ENCODE data around the gene PPP1R12B. TPM values are rescaled to one million over a fixed set of nuclear protein-coding genes. Genes with fewer than 3 reads are reported as not detected.
A peak's percentile ranks its signal among the peaks of the same experiment; 100 is the strongest.
"Not testable (repeated sequence)": the region's sequence is repeated elsewhere in the genome, so short reads cannot be mapped to it uniquely, and the experiment has no call there.

Gene PPP1R12B
- total RNA-seq, 1 donor from 2014 or later: 12.8 TPM

DNA sequence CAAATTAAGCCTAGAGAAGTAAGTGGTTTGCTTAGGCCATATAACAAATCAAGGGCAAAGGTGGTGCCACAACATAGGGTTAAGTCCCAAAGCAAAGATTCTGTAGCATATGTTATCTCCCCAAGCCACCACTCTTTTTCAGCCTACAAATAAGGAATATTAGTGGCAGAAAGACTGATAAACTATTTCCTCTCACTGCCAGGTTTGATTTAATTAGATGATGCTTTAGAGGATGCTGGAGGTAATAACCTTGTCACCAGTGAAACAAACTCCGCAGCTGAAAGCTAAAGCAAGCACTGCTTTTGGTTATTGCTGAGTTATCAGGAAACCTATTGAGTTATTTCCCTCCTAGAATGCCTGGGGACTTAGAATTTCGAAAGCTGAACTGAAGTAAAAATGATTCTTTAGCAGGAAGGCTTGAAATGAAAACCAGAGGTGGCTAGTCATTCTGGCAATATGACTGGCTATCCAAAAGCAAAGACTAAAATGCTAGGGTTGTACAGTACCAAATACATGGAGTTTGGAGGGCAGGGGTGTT is 216.5 kb downstream of the PPP1R12B start:
- ATAC-seq: no peak

DNA sequence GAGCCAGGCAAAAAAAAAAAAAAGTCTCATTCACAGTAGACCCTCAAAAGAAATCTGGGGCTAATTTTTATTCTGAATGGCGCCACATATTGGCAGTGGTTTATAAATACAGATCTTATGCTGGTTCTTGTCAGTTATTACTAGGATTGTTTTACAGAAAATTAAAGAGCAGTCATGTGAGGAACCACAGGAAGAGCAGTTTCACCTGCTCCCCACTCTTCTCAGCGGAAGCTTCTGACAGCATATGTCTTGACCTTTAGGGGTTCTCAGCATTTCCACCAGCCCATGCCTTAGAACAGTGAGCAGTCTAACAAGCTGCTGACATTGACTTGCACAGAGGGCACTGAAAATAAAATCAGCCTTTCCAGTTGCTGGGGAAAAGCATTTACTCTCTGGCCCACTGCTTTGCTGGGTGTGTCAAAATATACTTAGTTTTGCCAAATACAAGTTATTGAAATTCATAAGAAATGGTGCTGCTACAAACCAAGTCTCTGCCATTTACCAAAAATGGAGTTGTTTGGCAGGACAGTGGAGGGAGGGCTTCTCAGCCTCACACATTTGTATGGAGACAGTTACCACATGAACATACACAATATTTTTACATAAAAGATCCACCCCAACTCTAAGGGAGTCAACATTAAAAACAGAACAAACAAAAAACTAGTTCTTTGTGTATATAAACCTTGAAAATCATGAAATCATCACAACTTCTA is 217.5 kb downstream of the PPP1R12B start:
- ATAC-seq: no peak

GRCh38 chr1:202567738-202568137 is 219.2 kb downstream of the PPP1R12B start:
- no peak for ATAC-seq

DNA sequence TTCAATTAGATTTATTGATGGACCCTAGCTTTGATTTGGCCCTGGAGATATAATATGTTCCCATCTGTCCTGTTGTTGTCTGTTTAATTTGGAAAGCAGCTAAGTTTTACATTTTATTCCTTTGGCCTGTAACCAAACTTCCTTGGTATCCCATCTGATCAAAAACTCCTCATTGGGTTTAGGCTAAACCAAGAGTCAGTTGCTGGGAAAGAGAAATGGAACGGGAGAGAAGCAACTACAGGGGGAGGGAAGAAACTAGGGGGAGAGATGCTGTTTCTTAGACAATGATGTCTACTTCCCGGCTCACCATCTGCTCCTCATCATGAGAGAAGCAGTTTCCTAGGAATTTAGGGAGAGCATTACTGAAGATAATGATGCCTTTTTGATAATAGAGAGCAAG is 219.9 kb downstream of the PPP1R12B start:
- ATAC-seq: no peak

DNA sequence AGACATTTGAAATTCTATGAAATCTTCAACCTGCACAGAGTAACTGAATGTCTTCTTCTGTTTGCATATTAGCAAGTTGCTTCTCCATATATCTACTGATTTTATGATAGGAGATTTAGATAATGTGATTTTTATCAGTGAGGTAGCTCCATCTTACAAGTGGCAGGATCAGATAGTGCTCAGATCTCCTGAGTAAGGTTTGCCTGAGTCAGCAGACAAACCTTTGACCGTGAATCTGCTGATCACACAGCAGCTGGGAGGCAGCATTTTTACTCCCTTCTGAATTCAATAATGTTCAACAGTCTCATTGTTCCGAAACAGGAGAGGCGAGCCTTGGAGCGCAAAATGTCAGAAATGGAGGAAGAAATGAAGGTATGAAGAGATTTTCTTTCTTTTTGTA is 220.3 kb downstream of the PPP1R12B start:
- ATAC-seq: no peak

- peak; percentile 37 for ATAC-seq
Observed at GRCh38 chr1:202569393-202570322, 221.2 kb downstream of the PPP1R12B start.

DNA sequence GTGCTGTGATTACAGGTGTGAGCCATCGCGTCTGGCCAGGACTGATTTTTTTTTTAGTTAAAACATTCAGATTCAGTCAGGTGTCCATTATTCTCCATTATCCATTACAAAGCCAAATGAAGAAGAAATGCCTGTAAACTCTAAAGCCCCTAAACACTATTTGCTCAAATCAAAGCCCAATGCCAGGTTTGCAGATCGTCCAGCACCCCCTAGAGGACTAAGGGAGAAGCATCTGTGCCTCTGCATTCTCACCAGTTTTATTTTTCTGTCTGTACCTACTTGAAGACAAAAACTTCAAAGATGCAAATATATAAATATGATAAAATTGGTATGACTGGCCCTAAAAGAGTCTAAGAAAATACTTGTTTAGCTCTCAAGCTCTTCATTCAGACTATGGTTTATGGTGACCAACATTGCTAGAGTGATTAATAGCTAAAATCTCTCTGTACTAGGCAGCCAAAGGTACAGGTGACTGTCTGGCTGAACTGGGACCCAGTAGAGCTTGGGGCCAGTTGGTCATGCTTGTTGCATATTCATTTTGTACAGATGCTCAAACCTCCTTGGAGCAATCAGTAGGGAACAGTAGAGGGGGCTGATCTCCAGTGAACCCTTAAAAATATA is 223.3 kb downstream of the PPP1R12B start:
- ATAC-seq: no peak

GRCh38 chr1:202572867-202573266 is 224.4 kb downstream of the PPP1R12B start:
- no peak for ATAC-seq

- ATAC-seq: peak; percentile 64
Observed at GRCh38 chr1:202575918-202576653, 227.6 kb downstream of the PPP1R12B start.

DNA sequence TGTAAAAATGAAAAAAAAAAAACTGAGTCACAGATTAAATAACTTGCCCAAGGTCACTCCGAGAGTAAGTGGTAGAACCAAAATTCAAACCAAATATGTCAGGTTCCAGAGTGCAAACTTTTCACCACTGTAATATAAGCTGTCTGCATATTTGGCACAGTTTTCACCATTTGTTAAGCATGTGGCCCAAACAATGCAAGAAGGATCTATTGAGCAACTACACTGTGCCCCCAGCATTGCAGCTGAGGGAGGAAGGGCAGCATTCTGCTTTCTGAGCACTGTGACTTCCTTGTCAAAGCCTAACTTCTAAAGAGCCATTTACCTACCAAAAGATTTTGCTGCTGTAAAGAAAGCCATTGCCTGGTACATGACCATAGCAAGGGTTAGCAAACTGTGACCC is 228.3 kb downstream of the PPP1R12B start:
- ATAC-seq: peak; percentile 12

- ATAC-seq: no peak
Observed at GRCh38 chr1:202577381-202577780, 228.9 kb downstream of the PPP1R12B start.

DNA sequence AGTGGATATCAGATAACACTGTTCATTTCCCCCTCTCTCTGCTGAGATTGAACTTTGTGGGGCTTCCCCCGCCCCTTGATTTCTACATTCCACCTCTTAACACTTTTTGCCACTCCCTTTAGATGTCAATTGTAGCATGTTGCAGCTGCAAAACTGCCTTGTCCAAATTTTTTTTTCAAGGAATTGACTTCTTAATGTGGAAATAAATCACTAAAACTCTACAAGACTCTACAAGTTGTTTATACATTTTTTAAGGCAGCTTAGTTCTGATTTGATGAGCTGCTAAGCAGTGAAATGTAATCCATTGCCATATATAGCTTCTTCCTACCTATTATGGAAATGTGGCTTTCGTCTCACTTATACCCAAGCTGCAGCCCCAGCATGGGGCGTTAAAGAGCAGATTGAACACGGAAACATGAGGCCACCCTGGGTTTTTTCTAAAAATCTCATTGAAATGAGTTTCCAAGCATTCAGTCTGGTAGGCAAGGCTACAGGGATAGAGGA is 229.6 kb downstream of the PPP1R12B start:
- peak; percentile 63 for ATAC-seq

DNA sequence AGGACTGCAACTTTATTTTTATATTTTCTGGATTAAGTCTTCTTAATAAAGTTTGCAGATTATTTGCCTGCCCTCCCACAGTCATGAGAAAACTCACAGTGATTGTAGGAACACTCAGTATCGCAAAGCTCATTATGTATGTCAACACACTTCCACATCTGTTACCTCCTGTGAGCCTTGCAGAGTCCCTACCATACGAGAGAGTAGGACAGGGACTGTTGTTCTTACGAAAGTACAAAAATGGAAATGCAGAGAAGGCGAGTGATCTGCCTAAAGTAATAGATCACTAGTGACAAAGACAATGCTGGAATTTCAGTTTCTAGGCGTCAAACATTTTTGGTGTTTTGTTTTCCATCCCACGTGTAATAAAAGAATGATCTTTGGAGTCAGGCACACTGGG is 230.1 kb downstream of the PPP1R12B start:
- ATAC-seq: no peak

- no peak for ATAC-seq
Observed at GRCh38 chr1:202579806-202580205, 231.3 kb downstream of the PPP1R12B start.

- ATAC-seq: no peak
Observed at GRCh38 chr1:202580619-202581018, 232.1 kb downstream of the PPP1R12B start.

GRCh38 chr1:202582350-202582749 is 233.9 kb downstream of the PPP1R12B start:
- ATAC-seq: not testable (repeated sequence)

DNA sequence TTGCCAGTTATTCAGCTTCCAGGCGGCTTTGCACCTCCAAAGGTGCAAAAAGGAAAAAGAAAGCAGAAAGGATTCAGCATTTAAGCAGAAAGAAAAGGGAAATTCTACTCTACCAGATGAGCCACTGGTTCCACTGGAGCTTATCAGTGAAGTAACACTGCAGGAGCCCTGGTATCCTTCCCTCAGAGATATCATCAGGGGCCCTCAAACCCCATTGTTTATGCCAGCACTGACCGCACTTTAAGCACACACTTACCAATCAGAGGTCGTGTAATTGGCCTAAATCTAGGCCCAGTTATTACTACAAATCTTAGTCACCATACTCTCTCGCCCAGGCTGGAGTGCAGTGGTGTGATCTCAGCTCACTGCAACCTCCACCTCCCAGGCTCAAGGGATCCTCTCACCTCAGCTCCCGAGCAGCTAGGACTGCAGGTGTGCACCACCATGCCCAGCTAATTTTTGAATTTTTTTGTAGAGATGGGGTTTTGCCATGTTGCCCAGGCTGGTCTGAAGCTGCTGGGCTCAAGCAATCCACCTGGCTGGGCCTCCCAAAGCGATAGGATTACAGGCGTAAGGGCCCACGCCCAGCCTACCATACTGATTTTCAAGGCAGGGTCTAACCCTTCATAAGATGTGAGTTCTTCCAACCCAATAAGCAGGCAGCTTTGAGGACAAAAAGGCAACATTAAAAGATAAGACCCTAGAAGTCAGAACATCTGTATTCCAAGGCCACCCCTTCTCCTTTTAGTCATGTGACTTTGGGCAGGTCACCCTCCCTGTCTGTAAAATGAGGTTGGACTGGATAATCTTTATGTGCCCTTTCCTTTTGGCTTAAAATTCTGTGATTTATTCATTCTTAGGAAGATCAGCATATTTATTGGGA is 236.4 kb downstream of the PPP1R12B start:
- no peak for ATAC-seq

- no peak for ATAC-seq
Observed at GRCh38 chr1:202585590-202585933, 237.1 kb downstream of the PPP1R12B start.

GRCh38 chr1:202586018-202586821 is 237.7 kb downstream of the PPP1R12B start:
- ATAC-seq: no peak

DNA sequence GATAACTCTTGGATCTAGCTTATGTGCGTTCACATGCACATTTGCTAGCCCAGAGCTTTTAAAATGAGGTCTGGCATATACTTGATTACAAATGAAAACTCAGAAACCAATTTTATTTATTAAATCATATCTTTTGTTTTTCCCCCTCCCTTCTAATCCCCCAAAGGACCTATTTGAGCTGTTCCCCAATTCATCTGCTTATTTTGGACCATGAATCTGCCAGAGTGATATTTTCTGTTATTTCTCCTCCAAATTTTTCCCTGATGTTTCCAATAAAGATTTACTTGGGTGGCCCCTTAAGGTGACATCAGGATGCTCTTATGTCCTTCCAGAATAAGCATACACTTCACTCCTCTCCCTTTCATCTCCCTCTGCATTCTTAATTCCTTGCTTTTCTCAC is 238.4 kb downstream of the PPP1R12B start:
- no peak for ATAC-seq

Data from esophagus mucosa (tissue), 1 donor.